ENCODE results near the gene VOPP1. TPM values are rescaled to one million over a fixed set of nuclear protein-coding genes. Genes with fewer than 3 reads are reported as not detected.

The VOPP1 gene
- total RNA-seq, 4 donors from 2014 or later: 15.1 to 29.8 (median 22.9) TPM

DNA sequence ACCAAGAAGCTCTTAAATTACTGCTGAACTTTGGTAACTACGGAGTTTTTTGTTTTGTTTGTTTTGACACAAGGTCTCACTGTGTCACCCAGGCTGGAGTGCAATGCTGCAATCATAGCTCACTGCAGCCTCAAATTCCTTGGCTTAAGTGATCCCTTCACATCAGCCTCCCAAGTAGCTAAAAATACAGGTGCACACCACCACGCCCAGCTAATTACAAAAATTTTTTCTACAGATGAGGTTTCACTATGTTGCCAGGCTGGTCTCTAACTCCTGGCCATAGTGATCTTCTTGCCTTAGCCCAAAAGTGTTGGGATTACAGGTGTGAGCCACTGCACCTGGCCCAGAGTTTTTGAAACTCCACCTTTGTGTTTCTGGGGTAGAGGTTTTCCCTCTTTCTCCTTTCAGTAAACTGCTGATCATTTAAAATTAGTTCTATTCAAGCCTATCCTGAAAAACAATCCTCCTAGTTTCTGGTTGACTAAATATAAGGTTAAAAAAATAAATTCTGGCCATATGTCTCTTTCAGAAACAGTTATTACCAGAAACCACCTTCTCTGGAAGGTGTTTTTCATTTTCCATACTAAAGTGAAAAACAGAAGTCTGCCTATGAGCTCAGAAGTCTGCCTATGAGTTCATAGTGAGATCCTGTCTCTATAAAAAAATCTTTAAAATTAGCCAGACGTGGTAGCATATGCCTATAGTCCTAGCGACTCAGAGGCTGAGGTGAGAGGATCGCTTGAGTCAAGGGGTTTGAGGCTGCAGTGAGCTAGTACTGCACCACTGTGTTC, 63.9 kb downstream of the VOPP1 start:
- 93 to 98% methylated on average over 5 of the region's 5 CpGs for WGBS, 2 donors
- intact Hi-C loops (cut with DNase I; ENCODE audit: low total_unique reads): no loop called here
- no peak for DNase-seq (ENCODE audit: low spot score in 2 of 2)
- no peak overlapping the region for H3K4me3 ChIP-seq (ENCODE audit: low read depth, poor library complexity, severe bottlenecking)
- TF ChIP-seq POLR2A (IDR thresholded peaks at IDR 0.05): no peak
- TF ChIP-seq, protein P1, sequence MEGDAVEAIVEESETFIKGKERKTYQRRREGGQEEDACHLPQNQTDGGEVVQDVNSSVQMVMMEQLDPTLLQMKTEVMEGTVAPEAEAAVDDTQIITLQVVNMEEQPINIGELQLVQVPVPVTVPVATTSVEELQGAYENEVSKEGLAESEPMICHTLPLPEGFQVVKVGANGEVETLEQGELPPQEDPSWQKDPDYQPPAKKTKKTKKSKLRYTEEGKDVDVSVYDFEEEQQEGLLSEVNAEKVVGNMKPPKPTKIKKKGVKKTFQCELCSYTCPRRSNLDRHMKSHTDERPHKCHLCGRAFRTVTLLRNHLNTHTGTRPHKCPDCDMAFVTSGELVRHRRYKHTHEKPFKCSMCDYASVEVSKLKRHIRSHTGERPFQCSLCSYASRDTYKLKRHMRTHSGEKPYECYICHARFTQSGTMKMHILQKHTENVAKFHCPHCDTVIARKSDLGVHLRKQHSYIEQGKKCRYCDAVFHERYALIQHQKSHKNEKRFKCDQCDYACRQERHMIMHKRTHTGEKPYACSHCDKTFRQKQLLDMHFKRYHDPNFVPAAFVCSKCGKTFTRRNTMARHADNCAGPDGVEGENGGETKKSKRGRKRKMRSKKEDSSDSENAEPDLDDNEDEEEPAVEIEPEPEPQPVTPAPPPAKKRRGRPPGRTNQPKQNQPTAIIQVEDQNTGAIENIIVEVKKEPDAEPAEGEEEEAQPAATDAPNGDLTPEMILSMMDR (IDR thresholded peaks at IDR 0.05): no peak

DNA sequence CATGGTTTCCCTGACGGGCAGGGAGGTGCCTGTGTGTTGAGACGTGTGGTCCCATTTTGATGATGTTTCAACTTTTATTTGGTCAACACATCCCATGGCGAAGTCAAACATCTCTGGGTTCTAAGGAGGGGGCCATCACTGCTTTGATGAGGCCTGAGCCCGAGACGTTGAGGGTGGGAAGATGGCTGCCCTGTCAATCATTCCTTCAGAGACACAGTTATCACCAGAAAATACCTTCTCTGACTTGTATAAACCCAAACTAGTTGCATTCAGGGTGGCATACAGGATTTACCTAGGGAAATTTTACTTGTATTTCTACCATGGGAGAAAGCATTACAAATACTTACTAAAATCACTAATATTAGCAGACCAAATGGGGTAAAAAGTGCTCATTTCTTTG, 64.6 kb downstream of the VOPP1 start:
- intact Hi-C loops (cut with DNase I; ENCODE audit: low total_unique reads): no loop called here
- WGBS, 2 donors: 91 to 93% methylated on average over 5 of the region's 5 CpGs
- TF ChIP-seq POLR2A (IDR thresholded peaks at IDR 0.05): no peak
- TF ChIP-seq, protein P1 (IDR thresholded peaks at IDR 0.05): no peak
- DNase-seq (ENCODE audit: low spot score in 2 of 2): no peak
- H3K4me3 ChIP-seq (ENCODE audit: low read depth, poor library complexity, severe bottlenecking): no peak overlapping the region

DNA sequence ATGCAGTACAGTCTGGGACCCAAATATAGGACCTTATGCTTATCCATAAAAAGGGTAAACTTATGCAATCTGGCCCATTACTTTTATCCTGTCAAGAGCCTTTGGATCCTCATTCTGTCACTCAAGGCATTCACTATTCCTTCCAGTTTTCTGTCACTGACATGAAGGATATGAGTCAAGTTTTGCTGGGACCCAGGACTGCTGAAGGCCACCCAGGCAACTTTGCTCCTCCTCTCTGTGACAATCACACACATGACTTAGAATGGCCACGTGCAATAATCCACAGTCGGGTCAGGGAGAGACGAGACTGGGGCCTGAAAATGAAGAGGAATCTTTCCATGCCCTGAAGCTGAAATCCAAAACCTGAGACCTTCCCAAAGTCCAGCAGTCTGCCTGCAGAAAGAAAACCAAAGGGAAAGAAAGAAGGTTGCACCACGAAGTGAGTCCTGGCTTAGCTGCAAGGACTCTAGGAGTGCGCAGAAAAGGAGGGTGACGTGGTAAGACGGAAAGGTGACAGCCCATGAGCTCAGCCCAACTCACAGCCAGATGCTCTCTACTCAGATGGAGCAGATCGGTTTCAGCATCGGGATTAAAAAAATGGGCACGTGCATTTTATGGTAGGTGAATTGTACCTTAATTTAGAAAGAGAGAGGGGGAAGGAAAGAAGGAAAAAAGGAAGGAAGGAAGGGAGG, 67.2 kb downstream of the VOPP1 start:
- DNase-seq (ENCODE audit: low spot score in 2 of 2): no peak
- TF ChIP-seq POLR2A (IDR thresholded peaks at IDR 0.05): no peak
- TF ChIP-seq, protein P1 (IDR thresholded peaks at IDR 0.05): no peak
- 88 to 92% methylated on average over 10 of the region's 10 CpGs for WGBS, 2 donors
- no peak overlapping the region for H3K4me3 ChIP-seq (ENCODE audit: low read depth, poor library complexity, severe bottlenecking)
- intact Hi-C loops (cut with DNase I; ENCODE audit: low total_unique reads): no loop called here

DNA sequence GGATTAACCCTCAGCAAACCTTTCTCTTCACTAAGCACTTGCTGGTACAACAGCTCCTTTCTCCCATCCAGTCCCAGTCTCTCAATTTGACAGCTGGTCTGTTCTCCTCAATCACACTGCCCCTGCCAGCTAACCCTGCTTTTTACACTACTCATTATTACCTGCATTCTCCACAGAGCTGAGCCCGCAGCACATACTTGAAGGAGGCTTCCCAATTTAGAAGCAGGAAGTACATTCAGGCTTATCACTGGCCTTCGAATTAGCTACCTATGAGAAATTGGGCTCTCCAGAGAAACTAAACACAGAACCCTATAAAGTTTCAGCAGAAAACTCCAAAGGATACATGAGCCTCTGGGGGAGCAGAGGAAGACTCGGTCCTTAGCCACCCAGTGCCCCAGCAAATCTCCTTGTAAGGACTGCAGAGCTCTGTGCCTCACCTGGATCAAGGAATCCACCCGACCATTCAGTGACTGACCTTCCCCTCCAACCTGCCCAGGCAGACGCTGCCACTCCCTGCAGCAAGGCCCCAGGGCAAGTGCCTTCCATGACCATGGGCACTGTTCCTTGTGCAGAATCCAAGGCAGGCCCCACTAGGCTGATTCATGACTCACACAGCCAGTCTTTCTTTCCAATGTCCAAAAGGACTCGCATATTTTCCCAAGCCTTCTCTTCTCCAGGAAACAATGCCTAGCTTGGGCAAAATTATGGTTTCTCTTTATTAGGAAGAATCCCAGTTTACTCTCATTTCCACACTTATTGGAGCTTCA, 68.0 kb downstream of the VOPP1 start:
- intact Hi-C loops (cut with DNase I; ENCODE audit: low total_unique reads): no loop called here
- no peak overlapping the region for H3K4me3 ChIP-seq (ENCODE audit: low read depth, poor library complexity, severe bottlenecking)
- TF ChIP-seq, protein P1 (IDR thresholded peaks at IDR 0.05): no peak
- no peak for TF ChIP-seq POLR2A (IDR thresholded peaks at IDR 0.05)
- no peak for DNase-seq (ENCODE audit: low spot score in 2 of 2)
- 76 to 78% methylated on average over 6 of the region's 6 CpGs for WGBS, 2 donors

DNA sequence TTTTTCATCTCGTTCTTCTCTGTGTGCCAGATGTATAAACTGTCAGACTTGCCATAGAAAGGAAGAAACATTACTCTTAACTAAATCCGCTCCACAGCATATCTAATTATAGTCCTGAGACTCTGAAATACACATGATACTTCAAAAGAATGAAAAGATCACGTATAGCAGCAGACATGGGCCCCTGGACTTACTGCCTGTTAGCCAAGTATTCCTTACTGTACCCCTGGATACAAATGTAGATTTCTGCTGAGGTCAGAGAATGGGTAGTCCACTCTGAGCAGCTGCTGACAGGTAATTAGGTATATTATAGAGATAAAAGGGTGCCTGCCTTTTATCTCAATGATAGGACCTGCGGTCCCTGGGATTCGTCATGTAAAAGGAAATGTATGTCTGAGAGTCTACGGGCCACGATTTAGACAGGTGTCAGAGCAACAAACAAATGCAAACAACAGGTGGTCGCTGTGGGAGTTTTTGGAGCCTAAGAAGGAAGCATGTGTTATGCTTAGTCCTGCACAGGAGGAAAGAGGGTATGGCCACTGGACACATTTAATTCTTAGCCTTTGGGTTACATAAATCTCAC, 69.4 kb downstream of the VOPP1 start:
- intact Hi-C loops (cut with DNase I; ENCODE audit: low total_unique reads): no loop called here
- H3K4me3 ChIP-seq (ENCODE audit: low read depth, poor library complexity, severe bottlenecking): no peak overlapping the region
- DNase-seq (ENCODE audit: low spot score in 2 of 2): no peak
- WGBS, 2 donors: 86% methylated on average over 8 of the region's 8 CpGs
- TF ChIP-seq, protein P1 (IDR thresholded peaks at IDR 0.05): no peak
- TF ChIP-seq POLR2A (IDR thresholded peaks at IDR 0.05): no peak
